Subcutaneous preadipocyte (primary cell): Measurements from ENCODE around the gene MAP3K6. TPM values are rescaled to one million over a fixed set of nuclear protein-coding genes. Genes with fewer than 3 reads are reported as not detected.

ENCODE experiments used
- small RNA-seq: library from RNA; depleted of rRNA; stranded (forward); fragments of <200 nt; gene quantifications from one replicate; pipeline ENCODE3, GENCODE V24; 2012
- total RNA-seq: library from RNA; depleted of rRNA; stranded (reverse); fragments of >200 nt; gene quantifications from 2 replicates; pipeline ENCODE4 v1.2.3, GENCODE V29; 2012

Gene MAP3K6, protein sequence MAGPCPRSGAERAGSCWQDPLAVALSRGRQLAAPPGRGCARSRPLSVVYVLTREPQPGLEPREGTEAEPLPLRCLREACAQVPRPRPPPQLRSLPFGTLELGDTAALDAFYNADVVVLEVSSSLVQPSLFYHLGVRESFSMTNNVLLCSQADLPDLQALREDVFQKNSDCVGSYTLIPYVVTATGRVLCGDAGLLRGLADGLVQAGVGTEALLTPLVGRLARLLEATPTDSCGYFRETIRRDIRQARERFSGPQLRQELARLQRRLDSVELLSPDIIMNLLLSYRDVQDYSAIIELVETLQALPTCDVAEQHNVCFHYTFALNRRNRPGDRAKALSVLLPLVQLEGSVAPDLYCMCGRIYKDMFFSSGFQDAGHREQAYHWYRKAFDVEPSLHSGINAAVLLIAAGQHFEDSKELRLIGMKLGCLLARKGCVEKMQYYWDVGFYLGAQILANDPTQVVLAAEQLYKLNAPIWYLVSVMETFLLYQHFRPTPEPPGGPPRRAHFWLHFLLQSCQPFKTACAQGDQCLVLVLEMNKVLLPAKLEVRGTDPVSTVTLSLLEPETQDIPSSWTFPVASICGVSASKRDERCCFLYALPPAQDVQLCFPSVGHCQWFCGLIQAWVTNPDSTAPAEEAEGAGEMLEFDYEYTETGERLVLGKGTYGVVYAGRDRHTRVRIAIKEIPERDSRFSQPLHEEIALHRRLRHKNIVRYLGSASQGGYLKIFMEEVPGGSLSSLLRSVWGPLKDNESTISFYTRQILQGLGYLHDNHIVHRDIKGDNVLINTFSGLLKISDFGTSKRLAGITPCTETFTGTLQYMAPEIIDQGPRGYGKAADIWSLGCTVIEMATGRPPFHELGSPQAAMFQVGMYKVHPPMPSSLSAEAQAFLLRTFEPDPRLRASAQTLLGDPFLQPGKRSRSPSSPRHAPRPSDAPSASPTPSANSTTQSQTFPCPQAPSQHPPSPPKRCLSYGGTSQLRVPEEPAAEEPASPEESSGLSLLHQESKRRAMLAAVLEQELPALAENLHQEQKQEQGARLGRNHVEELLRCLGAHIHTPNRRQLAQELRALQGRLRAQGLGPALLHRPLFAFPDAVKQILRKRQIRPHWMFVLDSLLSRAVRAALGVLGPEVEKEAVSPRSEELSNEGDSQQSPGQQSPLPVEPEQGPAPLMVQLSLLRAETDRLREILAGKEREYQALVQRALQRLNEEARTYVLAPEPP (N-terminal part only)
- 24.8 and 26.5 TPM in 2 replicates for total RNA-seq

DNA sequence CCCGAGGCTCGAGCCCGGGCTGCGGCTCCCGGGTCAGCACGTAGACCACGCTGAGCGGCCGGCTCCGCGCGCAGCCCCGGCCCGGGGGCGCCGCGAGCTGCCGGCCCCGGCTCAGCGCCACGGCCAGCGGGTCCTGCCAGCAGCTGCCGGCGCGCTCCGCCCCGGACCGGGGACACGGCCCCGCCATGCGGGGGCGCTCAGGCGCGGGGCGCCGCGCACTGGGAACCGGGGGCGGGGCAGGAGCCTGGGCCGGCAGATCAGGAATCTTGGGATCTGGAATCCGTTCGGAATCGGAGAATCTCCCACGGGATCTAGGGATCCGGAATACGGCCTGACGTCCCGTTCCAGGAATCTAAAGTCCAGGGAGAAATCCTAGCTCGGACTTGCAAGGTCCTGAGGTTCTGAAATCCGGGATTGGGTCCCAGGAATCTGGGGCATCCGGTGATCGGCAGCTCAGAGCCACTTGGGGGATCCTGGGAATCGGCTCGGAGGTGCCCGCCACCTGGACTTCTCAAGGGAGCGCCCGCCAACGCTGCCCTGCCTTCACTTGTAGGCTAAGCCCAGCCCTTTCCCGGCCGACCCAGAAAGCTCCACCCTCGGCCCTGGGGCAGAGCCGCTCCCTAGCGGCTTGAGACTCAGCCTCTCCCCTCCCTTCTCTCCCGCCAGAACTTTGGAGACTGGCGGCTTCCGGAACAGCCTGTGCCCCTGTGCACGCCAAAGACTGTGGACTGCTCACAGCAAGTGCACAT, at the start of gene MAP3K6:
MAP3K6 (minus strand) TSS at position 551 of the 749 bp plus-strand sequence; CDS start at position 187, 364 bp downstream.

DNA sequence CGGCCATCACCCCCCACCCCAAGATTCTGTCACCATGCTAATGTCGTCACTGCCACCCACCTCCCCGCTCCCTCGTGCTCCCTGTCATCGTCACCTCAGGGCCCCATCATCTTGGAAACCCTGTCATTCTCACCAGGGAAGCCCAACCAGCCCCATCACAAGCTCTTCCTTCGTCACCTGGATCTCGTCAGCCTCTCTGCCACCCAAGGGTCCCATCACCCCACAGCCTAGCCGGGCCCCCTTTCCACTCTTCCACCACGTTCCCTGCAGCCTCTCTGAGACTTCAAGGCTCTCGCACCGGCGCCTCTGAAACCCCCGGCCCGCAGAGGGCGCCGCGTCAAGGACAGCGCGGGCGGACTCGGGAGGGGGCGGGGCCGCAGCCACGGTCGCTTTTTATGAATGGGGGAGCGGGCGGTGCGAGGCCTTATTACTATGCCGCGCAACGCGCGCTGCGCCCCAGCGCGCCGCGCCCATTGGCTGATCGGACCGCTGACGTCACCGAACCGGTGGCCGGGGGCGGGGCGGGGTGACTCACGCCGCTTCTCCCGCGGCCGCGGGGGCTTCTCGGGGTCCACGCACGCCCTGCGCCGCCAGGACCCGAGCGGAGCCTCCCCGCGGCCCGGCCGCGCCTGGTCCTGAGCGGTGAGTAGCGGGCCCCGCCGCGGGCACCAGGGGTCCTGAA, 25.5 kb upstream of the MAP3K6 start, which contains the start of gene GPR3:
GPR3 (plus strand) TSS at position 527 of the 682 bp plus-strand sequence. CDS start 1,177 bp downstream, outside the sequence.

DNA sequence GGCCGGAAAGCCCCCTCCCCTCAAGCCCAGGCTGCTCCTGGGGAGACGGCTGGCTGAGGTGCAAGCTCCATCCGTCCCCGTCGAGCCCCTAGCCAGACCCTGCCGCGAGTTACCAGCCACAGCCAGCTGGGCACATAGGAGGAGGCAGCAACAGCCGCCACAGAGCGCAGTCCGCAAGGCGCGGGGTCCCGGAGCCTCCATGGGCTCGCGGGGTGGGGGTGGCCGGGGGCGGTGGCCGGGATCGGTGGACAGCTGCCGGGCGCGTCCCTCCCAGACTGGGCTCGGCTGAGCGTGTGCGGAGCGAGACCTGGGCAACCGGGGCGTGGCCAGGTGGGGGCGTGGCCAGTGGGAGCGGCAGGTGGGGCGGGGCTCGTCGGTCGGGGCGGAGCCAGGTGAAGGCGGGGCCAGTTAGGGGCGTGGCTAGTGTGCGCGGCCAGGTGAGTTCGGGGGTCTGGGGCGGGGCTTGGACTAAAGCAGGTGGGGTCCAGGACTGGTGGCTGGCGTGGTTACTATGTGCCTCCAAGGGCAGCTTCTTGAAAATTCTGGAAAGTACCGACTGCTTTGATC, 16.4 kb upstream of the MAP3K6 start, which contains the start of gene CD164L2:
CD164L2 (minus strand) TSS at position 295 of the 567 bp plus-strand sequence; CDS start at position 201, 94 bp downstream.

DNA sequence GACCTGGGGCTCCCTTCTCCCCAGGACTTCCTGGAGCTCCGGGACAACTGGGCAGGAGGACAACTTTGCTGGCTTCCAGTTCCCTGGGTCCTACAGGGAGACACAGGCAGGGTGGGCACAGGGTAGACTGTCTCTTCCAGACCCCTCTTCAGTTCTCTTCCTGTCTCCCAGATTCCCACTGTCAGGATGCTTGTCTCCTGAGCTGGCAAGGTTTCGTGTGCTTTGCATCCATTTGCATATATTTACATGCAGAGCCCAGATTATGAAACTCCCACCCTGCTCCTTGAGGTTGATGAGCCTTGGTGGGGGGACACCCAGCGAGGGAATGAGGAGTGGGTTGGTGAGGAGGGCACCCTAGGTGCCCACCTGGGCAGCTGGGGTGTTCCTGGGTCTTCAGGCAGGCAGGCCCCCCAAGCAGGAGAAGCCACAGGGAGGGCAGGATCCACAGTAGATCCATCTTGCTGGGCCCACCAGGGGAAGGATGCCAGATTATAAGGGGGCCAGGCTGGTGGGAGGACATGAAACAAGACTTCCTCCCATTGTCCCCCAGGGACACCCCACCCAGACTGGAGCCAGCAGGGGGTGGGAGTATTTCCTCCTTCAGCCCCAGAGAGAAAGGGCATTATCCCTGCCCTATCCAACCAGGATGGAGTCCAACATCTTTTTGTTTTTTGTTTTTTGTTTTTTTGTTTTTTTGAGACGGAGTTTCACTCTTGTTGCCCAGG, 7.8 kb upstream of the MAP3K6 start, which contains the start of gene FCN3:
FCN3 (minus strand) TSS at position 463 of the 725 bp plus-strand sequence; CDS start at position 457, 6 bp downstream.

DNA sequence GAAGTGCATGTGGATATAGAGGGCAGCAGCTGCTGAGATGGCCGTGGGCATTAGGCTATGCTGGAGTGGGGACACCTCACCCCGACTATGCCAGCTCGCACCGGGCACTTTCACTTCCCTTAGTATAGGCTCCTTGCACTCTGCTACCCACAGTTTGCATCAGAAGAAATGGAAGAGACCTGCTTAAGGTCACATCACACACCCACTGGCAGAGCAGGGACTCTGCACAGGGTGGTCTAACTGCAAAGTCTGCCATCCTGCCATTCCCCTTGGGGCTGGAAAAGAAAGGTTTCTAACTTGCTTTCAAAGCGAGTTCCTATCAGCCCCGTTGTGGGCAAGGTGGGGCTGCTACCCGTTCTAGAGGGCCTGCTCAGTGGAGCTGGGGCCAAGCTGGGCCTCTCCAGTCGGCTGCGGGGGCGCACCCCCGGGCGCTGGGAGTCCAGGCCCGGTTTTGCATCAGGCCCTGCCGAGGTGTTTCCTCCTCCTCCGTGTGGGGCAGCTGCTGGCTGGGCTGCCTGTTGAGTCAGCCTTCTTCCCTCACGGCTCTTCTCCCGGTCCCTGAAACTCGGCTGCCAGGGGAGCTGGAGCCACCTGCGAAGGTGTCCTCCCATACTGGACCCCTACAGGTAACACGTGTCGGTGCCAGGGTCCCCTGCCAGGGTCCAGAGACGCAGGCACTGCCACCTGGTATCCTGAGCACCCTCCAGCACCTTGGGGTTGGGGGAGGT, 25.1 kb downstream of the MAP3K6 start, which contains the start of gene SYTL1:
SYTL1 (plus strand) TSS at position 498 of the 728 bp plus-strand sequence. CDS start 3,313 bp downstream, outside the sequence.

DNA sequence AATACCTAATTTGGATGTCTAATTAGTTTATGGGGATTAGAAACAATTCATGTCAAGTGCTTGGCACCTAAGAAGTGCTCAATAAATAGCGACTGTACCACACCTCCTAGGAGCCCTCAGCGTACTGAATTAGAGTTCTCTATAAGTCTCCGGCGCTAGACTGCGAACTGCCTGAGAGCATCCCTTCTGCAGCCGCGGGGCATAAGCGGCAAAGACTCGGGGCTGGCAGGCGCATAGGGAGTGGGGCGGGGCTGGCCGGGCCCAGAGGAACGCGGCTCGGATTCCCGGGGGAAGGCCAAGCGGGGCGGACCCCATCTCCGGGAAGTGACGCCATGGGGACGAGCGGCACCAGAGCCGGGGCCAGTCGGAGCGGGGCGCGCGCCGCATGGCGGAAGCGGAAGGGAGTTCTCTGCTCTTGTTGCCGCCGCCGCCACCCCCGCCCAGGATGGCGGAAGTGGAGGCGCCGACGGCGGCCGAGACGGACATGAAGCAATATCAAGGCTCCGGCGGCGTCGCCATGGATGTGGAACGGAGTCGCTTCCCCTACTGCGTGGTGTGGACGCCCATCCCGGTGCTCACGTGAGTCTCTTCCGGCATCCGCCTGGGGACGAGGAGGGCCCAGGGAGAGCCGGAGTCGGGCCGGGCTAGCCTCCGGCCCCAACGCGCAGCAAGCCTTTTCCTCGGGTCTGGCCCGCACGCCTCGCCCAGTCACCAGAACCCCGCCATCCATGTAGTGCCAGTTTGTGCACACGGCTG, 44.8 kb downstream of the MAP3K6 start, which contains the start of gene TMEM222:
TMEM222 (plus strand) TSS at position 351 of the 756 bp plus-strand sequence; CDS start at position 386, 35 bp downstream.

Small RNA genes lying within 50 kb of the gene (small RNA-seq; reads per million reads assigned to genes)
- 0.27 reads per million, percentile 5 among the genes with 10 or more reads in this experiment for gene RNU6-48P

Other genes with a start within 250 kb of the MAP3K6 start
- gene SLC9A1, start 211.8 kb downstream of the MAP3K6 start, total RNA-seq = 3.7 and 5.3 TPM in 2 replicates
- 13.6 and 18.8 TPM in 2 replicates for gene WDTC1, start 132.3 kb downstream of the MAP3K6 start, total RNA-seq
- gene TMEM222, start 44.8 kb downstream of the MAP3K6 start, total RNA-seq = 21.9 and 25.0 TPM in 2 replicates
- gene SYTL1, start 24.9 kb downstream of the MAP3K6 start, total RNA-seq = not detected in 2 replicates
- not detected in 2 replicates for gene FCN3, start 7.9 kb upstream of the MAP3K6 start, total RNA-seq
- not detected in 2 replicates for gene CD164L2, start 16.4 kb upstream of the MAP3K6 start, total RNA-seq
- gene GPR3, start 25.7 kb upstream of the MAP3K6 start, total RNA-seq = 0.73 and 1.2 TPM in 2 replicates
- 16.9 and 20.1 TPM in 2 replicates for gene WASF2, start 123.2 kb upstream of the MAP3K6 start, total RNA-seq
- gene AHDC1, start 237.2 kb upstream of the MAP3K6 start, total RNA-seq = 8.1 and 12.3 TPM in 2 replicates